ENCODE data around the gene CRIM1.

The CRIM1 gene

GRCh38 chr2:36530178-36530982 is 174.8 kb downstream of the CRIM1 start:
- DNase-seq, result no peak

GRCh38 chr2:36530983-36531354 is 175.4 kb downstream of the CRIM1 start:
- DNase-seq, result no peak

- no peak for DNase-seq
Observed at GRCh38 chr2:36534275-36534799, 178.8 kb downstream of the CRIM1 start.

- no peak for DNase-seq
Observed at GRCh38 chr2:36535099-36535498, 179.5 kb downstream of the CRIM1 start.

- DNase-seq, result no peak
Observed at GRCh38 chr2:36536776-36537175, 181.2 kb downstream of the CRIM1 start.

- DNase-seq, result no peak
Observed at GRCh38 chr2:36538335-36538734, 182.8 kb downstream of the CRIM1 start.

- no peak for DNase-seq
Observed at GRCh38 chr2:36539631-36540030, 184.1 kb downstream of the CRIM1 start.

GRCh38 chr2:36540986-36541754 is 185.6 kb downstream of the CRIM1 start:
- no peak for DNase-seq

GRCh38 chr2:36541891-36542595 is 186.5 kb downstream of the CRIM1 start:
- DNase-seq, result no peak

- no peak for DNase-seq
Observed at GRCh38 chr2:36544638-36545338, 189.2 kb downstream of the CRIM1 start.

GRCh38 chr2:36545871-36546416 is 190.4 kb downstream of the CRIM1 start:
- DNase-seq, result no peak

GRCh38 chr2:36547906-36548305 is 192.3 kb downstream of the CRIM1 start:
- DNase-seq, result no peak

GRCh38 chr2:36549165-36549574 is 193.6 kb downstream of the CRIM1 start:
- DNase-seq, result no peak

- no peak for DNase-seq
Observed at GRCh38 chr2:36550006-36550405, 194.4 kb downstream of the CRIM1 start.

- no peak for DNase-seq
Observed at GRCh38 chr2:36553683-36554082, 198.1 kb downstream of the CRIM1 start.

GRCh38 chr2:36554531-36554930 is 199.0 kb downstream of the CRIM1 start:
- no peak for DNase-seq

GRCh38 chr2:36555789-36556188 is 200.2 kb downstream of the CRIM1 start:
- no peak for DNase-seq

GRCh38 chr2:36556842-36557241 is 201.3 kb downstream of the CRIM1 start:
- DNase-seq, result no peak

GRCh38 chr2:36559221-36559942 is 203.8 kb downstream of the CRIM1 start:
- DNase-seq, result no peak

- DNase-seq, result no peak
Observed at GRCh38 chr2:36560726-36561125, 205.1 kb downstream of the CRIM1 start.

GRCh38 chr2:36561237-36561944 is 205.8 kb downstream of the CRIM1 start:
- no peak for DNase-seq

All from activated CD4-positive, alpha-beta T cell treated with anti-CD3 and anti-CD28 coated beads for 4 hours (primary cell).